ENCODE results near the gene NUB1.
A peak's percentile ranks its signal among the peaks of the same experiment; 100 is the strongest.

GRCh38 chr7:151351027-151351426 is 9.4 kb downstream of the NUB1 start:
- TF ChIP-seq CTCF (IDR thresholded peaks at IDR 0.05) (peak in 1 of 6 experiments; percentile 10), POLR2A (IDR thresholded peaks at IDR 0.05) (no peak)
